ENCODE results near the gene PCDHB8.
"Not testable (repeated sequence)": the region's sequence is repeated elsewhere in the genome, so short reads cannot be mapped to it uniquely, and the experiment has no call there.

- TF ChIP-seq, protein P1, sequence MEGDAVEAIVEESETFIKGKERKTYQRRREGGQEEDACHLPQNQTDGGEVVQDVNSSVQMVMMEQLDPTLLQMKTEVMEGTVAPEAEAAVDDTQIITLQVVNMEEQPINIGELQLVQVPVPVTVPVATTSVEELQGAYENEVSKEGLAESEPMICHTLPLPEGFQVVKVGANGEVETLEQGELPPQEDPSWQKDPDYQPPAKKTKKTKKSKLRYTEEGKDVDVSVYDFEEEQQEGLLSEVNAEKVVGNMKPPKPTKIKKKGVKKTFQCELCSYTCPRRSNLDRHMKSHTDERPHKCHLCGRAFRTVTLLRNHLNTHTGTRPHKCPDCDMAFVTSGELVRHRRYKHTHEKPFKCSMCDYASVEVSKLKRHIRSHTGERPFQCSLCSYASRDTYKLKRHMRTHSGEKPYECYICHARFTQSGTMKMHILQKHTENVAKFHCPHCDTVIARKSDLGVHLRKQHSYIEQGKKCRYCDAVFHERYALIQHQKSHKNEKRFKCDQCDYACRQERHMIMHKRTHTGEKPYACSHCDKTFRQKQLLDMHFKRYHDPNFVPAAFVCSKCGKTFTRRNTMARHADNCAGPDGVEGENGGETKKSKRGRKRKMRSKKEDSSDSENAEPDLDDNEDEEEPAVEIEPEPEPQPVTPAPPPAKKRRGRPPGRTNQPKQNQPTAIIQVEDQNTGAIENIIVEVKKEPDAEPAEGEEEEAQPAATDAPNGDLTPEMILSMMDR (IDR thresholded peaks at IDR 0.05; ENCODE audit: low read length): not testable (repeated sequence)
- TF ChIP-seq EZH2 (IDR thresholded peaks at IDR 0.05; ENCODE audit: borderline replicate concordance, low read length): not testable (repeated sequence)
Measured at GRCh38 chr5:141215504-141215903, 37.9 kb downstream of the PCDHB8 start.
